ENCODE data around the gene ASB5.

Gene ASB5

GRCh38 chr4:176193126-176193525, 75.9 kb downstream of the ASB5 start:
- ATAC-seq: no peak
- peak; percentile 50; the same call in 1 of the 2 replicates for TF ChIP-seq ISL1 (CRISPR knock-in tag; IDR thresholded peaks at IDR 0.05)
- TF ChIP-seq SNAI2 (CRISPR knock-in tag; IDR thresholded peaks at IDR 0.05): no peak
- no peak for TF ChIP-seq ZC3H10 (CRISPR knock-in tag; IDR thresholded peaks at IDR 0.05)

DNA sequence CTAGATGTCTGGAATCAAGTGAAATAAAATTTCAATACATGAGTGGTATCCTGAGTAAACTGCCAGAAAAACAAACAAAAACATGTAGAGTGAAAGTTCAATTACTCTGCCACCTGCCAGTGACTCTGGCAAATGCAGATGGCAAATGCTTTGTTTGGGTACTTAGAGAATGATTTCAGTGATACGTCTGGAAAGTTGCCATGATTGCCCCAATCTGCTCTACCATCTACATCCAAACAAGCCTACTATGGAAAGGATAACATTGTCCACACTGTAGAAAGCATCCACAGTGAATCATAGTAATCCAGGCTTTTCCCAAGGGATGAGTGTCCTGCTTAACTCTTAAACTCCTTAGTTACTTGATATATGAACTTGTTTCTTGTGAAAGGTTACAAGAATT, 77.0 kb downstream of the ASB5 start:
- TF ChIP-seq ISL1 (CRISPR knock-in tag; IDR thresholded peaks at IDR 0.05) (peak; percentile 49), PATZ1 (CRISPR knock-in tag; IDR thresholded peaks at IDR 0.05; ENCODE audit: borderline replicate concordance) (no peak)
- no peak for ATAC-seq

GRCh38 chr4:176189891-176190795, 78.9 kb downstream of the ASB5 start:
- ATAC-seq: peak; percentile 46

GRCh38 chr4:176188654-176189053, 80.4 kb downstream of the ASB5 start:
- ATAC-seq: no peak
- no peak for TF ChIP-seq ZNF565 (CRISPR knock-in tag; conservative IDR thresholded peaks at IDR 0.05; ENCODE audit: low read depth)
- no peak for TF ChIP-seq GLIS3 (CRISPR knock-in tag; IDR thresholded peaks at IDR 0.05)
- TF ChIP-seq ARNTL (CRISPR knock-in tag; IDR thresholded peaks at IDR 0.05; ENCODE audit: borderline replicate concordance, low read depth): no peak
- TF ChIP-seq OSR1 (CRISPR knock-in tag; IDR thresholded peaks at IDR 0.05): no peak
- no peak for TF ChIP-seq RARB (CRISPR knock-in tag; IDR thresholded peaks at IDR 0.05)
- TF ChIP-seq PPARA (CRISPR knock-in tag; IDR thresholded peaks at IDR 0.05; ENCODE audit: borderline replicate concordance): no peak
- no peak for TF ChIP-seq CSDC2 (CRISPR knock-in tag; IDR thresholded peaks at IDR 0.05)
- TF ChIP-seq TCF4 (CRISPR knock-in tag; IDR thresholded peaks at IDR 0.05; ENCODE audit: borderline replicate concordance): no peak
- no peak for TF ChIP-seq SNAI2 (CRISPR knock-in tag; IDR thresholded peaks at IDR 0.05)

More at GRCh38 chr4:176189891-176190795, 78.9 kb downstream of the ASB5 start:
- TF ChIP-seq PATZ1 (CRISPR knock-in tag; IDR thresholded peaks at IDR 0.05; ENCODE audit: borderline replicate concordance) (no peak), ZFP30 (CRISPR knock-in tag; IDR thresholded peaks at IDR 0.05) (no peak), PPARA (CRISPR knock-in tag; IDR thresholded peaks at IDR 0.05; ENCODE audit: borderline replicate concordance) (no peak), CSDC2 (CRISPR knock-in tag; IDR thresholded peaks at IDR 0.05) (no peak), ZNF8 (CRISPR knock-in tag; IDR thresholded peaks at IDR 0.05) (no peak), OSR1 (CRISPR knock-in tag; IDR thresholded peaks at IDR 0.05) (no peak), RARB (CRISPR knock-in tag; IDR thresholded peaks at IDR 0.05) (no peak), ARNTL (CRISPR knock-in tag; IDR thresholded peaks at IDR 0.05; ENCODE audit: borderline replicate concordance, low read depth) (no peak), ZNF565 (CRISPR knock-in tag; conservative IDR thresholded peaks at IDR 0.05; ENCODE audit: low read depth) (no peak), ZC3H10 (CRISPR knock-in tag; IDR thresholded peaks at IDR 0.05) (no peak), GLIS3 (CRISPR knock-in tag; IDR thresholded peaks at IDR 0.05) (no peak), SNAI2 (CRISPR knock-in tag; IDR thresholded peaks at IDR 0.05) (no peak), ESRRG (CRISPR knock-in tag; IDR thresholded peaks at IDR 0.05) (no peak), ISL1 (CRISPR knock-in tag; IDR thresholded peaks at IDR 0.05) (no peak; the same call in 1 of the 2 replicates)
- TF ChIP-seq, protein P1, sequence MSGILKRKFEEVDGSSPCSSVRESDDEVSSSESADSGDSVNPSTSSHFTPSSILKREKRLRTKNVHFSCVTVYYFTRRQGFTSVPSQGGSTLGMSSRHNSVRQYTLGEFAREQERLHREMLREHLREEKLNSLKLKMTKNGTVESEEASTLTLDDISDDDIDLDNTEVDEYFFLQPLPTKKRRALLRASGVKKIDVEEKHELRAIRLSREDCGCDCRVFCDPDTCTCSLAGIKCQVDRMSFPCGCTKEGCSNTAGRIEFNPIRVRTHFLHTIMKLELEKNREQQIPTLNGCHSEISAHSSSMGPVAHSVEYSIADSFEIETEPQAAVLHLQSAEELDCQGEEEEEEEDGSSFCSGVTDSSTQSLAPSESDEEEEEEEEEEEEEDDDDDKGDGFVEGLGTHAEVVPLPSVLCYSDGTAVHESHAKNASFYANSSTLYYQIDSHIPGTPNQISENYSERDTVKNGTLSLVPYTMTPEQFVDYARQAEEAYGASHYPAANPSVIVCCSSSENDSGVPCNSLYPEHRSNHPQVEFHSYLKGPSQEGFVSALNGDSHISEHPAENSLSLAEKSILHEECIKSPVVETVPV (CRISPR knock-in tag; IDR thresholded peaks at IDR 0.05): no peak
- TF ChIP-seq, protein P2, sequence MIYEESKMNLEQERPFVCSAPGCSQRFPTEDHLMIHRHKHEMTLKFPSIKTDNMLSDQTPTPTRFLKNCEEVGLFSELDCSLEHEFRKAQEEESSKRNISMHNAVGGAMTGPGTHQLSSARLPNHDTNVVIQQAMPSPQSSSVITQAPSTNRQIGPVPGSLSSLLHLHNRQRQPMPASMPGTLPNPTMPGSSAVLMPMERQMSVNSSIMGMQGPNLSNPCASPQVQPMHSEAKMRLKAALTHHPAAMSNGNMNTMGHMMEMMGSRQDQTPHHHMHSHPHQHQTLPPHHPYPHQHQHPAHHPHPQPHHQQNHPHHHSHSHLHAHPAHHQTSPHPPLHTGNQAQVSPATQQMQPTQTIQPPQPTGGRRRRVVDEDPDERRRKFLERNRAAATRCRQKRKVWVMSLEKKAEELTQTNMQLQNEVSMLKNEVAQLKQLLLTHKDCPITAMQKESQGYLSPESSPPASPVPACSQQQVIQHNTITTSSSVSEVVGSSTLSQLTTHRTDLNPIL (CRISPR knock-in tag; IDR thresholded peaks at IDR 0.05; ENCODE audit: low read depth): no peak

GRCh38 chr4:176187624-176188023, 81.4 kb downstream of the ASB5 start:
- TF ChIP-seq PATZ1 (CRISPR knock-in tag; IDR thresholded peaks at IDR 0.05; ENCODE audit: borderline replicate concordance) (no peak), ZFP3 (CRISPR knock-in tag; IDR thresholded peaks at IDR 0.05) (no peak), ZC3H10 (CRISPR knock-in tag; IDR thresholded peaks at IDR 0.05) (0 out of 2 replicates have a peak, but pooled peaks have one; percentile 10), ZNF8 (CRISPR knock-in tag; IDR thresholded peaks at IDR 0.05) (no peak)
- ATAC-seq: peak; percentile 55
